Left kidney (tissue), 2 donors: ENCODE results near the gene KIF21A. TPM values are rescaled to one million over a fixed set of nuclear protein-coding genes. Genes with fewer than 3 reads are reported as not detected.

Experiments
- DNase-seq: peaks from one replicate; pipeline ENCODE4 v3.0.0-alpha.2; 2013
- polyA plus RNA-seq: library from polyadenylated mRNA; unstranded; fragments of 120-200 nt; gene quantifications from one replicate; pipeline ENCODE4 v1.2.1, GENCODE V29; 2013; ENCODE audit not compliant: insufficient read length

KIF21A gene
- polyA plus RNA-seq, 1 donor: 46.3 TPM

- no peak for DNase-seq
These were observed 50.6 kb downstream of the KIF21A start for GRCh38 chr12:39392154-39392925.

GRCh38 chr12:39390752-39391151, 52.2 kb downstream of the KIF21A start:
- DNase-seq: no peak

- no peak for DNase-seq
These were observed 53.3 kb downstream of the KIF21A start for GRCh38 chr12:39389399-39390150.

- DNase-seq: no peak
These were observed 56.6 kb downstream of the KIF21A start for GRCh38 chr12:39386335-39386734.

- DNase-seq: no peak
These were observed 59.8 kb downstream of the KIF21A start for GRCh38 chr12:39383114-39383513.

- no peak for DNase-seq
These were observed 62.8 kb downstream of the KIF21A start for GRCh38 chr12:39380090-39380489.

GRCh38 chr12:39378341-39378740, 64.6 kb downstream of the KIF21A start:
- peak; percentile 15 for DNase-seq

- DNase-seq: no peak
These were observed 67.6 kb downstream of the KIF21A start for GRCh38 chr12:39375206-39375808.

- DNase-seq: no peak
These were observed 70.0 kb downstream of the KIF21A start for GRCh38 chr12:39372929-39373328.

- no peak for DNase-seq
These were observed 70.6 kb downstream of the KIF21A start for GRCh38 chr12:39372204-39372925.

- DNase-seq: no peak
These were observed 73.2 kb downstream of the KIF21A start for GRCh38 chr12:39369756-39370155.

GRCh38 chr12:39368891-39369290, 74.0 kb downstream of the KIF21A start:
- no peak for DNase-seq

GRCh38 chr12:39368096-39368495, 74.8 kb downstream of the KIF21A start:
- no peak for DNase-seq

GRCh38 chr12:39367494-39367893, 75.4 kb downstream of the KIF21A start:
- no peak for DNase-seq

- no peak for DNase-seq
These were observed 77.4 kb downstream of the KIF21A start for GRCh38 chr12:39365364-39366001.

- no peak for DNase-seq
These were observed 78.7 kb downstream of the KIF21A start for GRCh38 chr12:39364196-39364595.

GRCh38 chr12:39359645-39360044, 83.3 kb downstream of the KIF21A start:
- no peak for DNase-seq

- peak; percentile 21 for DNase-seq
These were observed 85.9 kb downstream of the KIF21A start for GRCh38 chr12:39357041-39357440.

GRCh38 chr12:39355841-39356240, 87.1 kb downstream of the KIF21A start:
- DNase-seq: no peak

GRCh38 chr12:39354955-39355354, 88.0 kb downstream of the KIF21A start:
- DNase-seq: no peak

- no peak for DNase-seq
These were observed 90.4 kb downstream of the KIF21A start for GRCh38 chr12:39352471-39353017.

GRCh38 chr12:39351153-39351552, 91.8 kb downstream of the KIF21A start:
- DNase-seq: no peak
